Measurements from ENCODE around the gene PNLIPRP2. TPM values are rescaled to one million over a fixed set of nuclear protein-coding genes. Genes with fewer than 3 reads are reported as not detected.

PNLIPRP2 gene
- total RNA-seq, 1 donor from 2014 or later = not detected

- no peaks in the 10 kb centered on the region for H3K4me1 ChIP-seq (ENCODE audit: insufficient read depth, low read length)
- H3K4me2 ChIP-seq (ENCODE audit: low read length) = no peak overlapping the region
- no peak for FAIRE-seq
- H3K9ac ChIP-seq (ENCODE audit: low read length) = no peak overlapping the region
- no peak overlapping the region for H3K4me3 Mint-ChIP-seq (ENCODE audit: unreplicated experiment)
- H3K27ac ChIP-seq (ENCODE audit: low read depth, low read length) = no peak overlapping the region
- H3K9me3 ChIP-seq (ENCODE audit: insufficient read depth, low read depth, low read length) = no peaks in the 10 kb centered on the region
- no peaks in the 10 kb centered on the region for H3K36me3 ChIP-seq (ENCODE audit: insufficient read depth, low read length)
- TF ChIP-seq EZH2 (IDR thresholded peaks at IDR 0.05; ENCODE audit: insufficient read depth, low read length) (no peak), CTCF (IDR thresholded peaks at IDR 0.05; ENCODE audit: insufficient read depth, low read depth, low read length) (no peak)
- no peaks in the 10 kb centered on the region for H3K36me3 Mint-ChIP-seq (ENCODE audit: low read depth, unreplicated experiment)
- H3K4me1 Mint-ChIP-seq (ENCODE audit: low read depth, unreplicated experiment) = no peaks in the 10 kb centered on the region
- no peak overlapping the region for H3K27ac Mint-ChIP-seq (ENCODE audit: unreplicated experiment)
- no peak overlapping the region for H2AFZ ChIP-seq (ENCODE audit: low read depth, low read length)
- H3K9me3 Mint-ChIP-seq (ENCODE audit: unreplicated experiment) = peaks cover 2% of the 10 kb centered on the region
- H3K27me3 ChIP-seq (ENCODE audit: insufficient read depth, low read length) = no peaks in the 10 kb centered on the region
- DNase-seq (ENCODE audit: low read depth) = no peak
- no peak overlapping the region for H3K4me3 ChIP-seq (ENCODE audit: insufficient read depth, low read depth, low read length)
- H3K79me2 ChIP-seq (ENCODE audit: insufficient read depth, low read length) = no peaks in the 10 kb centered on the region
- no peaks in the 10 kb centered on the region for H4K20me1 ChIP-seq (ENCODE audit: insufficient read depth, low read length)
- peaks cover 41% of the 10 kb centered on the region for H3K27me3 Mint-ChIP-seq (ENCODE audit: low read depth, unreplicated experiment)
Observed at GRCh38 chr10:116621476-116621875, 723 bp downstream of the PNLIPRP2 start.

DNA sequence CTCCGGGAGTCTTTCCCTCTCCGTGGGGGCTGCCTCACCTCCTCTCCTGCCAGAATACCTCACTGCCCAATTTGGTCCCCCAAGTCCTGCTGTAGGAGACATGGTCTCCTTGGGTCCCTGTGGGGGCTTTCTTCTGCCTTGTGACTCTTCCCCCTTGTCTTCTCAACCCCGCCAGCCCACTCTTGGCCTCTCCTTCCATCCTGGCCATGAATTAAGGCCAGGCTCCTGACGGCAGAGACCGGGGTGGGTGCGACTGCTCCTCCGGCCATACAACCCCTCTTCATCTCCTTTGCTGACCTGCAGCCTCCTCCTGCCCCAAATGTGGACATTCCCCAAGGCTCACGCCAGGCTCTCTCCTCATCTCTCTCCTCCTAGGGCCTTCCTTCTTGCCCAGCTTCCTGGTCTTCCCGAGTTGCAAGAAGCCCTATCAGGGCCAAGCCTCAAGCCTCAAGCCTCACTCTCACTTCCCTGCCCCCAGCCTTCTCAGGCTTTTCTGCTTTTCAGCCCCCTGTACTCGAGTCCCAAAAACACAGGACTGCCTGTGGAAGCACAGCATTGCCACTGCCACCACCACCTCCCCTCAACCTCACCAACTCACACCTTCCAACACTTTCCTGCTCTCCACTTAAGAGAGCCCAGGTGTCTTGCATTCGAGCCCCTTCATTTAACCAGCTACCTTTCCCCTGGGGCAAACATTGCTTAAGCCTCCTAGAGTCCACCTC lies 1.3 kb downstream of the PNLIPRP2 start:
- Mint-ChIP-seq H3K9me3 (ENCODE audit: unreplicated experiment) (peaks cover 2% of the 10 kb centered on the region), H3K27ac (ENCODE audit: unreplicated experiment) (no peak overlapping the region), H3K36me3 (ENCODE audit: low read depth, unreplicated experiment) (no peaks in the 10 kb centered on the region), H3K4me1 (ENCODE audit: low read depth, unreplicated experiment) (no peaks in the 10 kb centered on the region), H3K27me3 (ENCODE audit: low read depth, unreplicated experiment) (peaks cover 40% of the 10 kb centered on the region), H3K4me3 (ENCODE audit: unreplicated experiment) (no peak overlapping the region)
- TF ChIP-seq CTCF (IDR thresholded peaks at IDR 0.05; ENCODE audit: insufficient read depth, low read depth, low read length) = no peak
- no peak for TF ChIP-seq EZH2 (IDR thresholded peaks at IDR 0.05; ENCODE audit: insufficient read depth, low read length)
- Histone ChIP-seq H3K4me3 (ENCODE audit: insufficient read depth, low read depth, low read length) (no peak overlapping the region), H3K27me3 (ENCODE audit: insufficient read depth, low read length) (no peaks in the 10 kb centered on the region), H3K4me2 (ENCODE audit: low read length) (no peak overlapping the region), H4K20me1 (ENCODE audit: insufficient read depth, low read length) (no peaks in the 10 kb centered on the region), H3K36me3 (ENCODE audit: insufficient read depth, low read length) (no peaks in the 10 kb centered on the region), H3K9me3 (ENCODE audit: insufficient read depth, low read depth, low read length) (no peaks in the 10 kb centered on the region), H3K27ac (ENCODE audit: low read depth, low read length) (no peak overlapping the region), H2AFZ (ENCODE audit: low read depth, low read length) (no peak overlapping the region), H3K79me2 (ENCODE audit: insufficient read depth, low read length) (no peaks in the 10 kb centered on the region), H3K9ac (ENCODE audit: low read length) (no peak overlapping the region), H3K4me1 (ENCODE audit: insufficient read depth, low read length) (no peaks in the 10 kb centered on the region)
- FAIRE-seq (no peak), DNase-seq (ENCODE audit: low read depth) (no peak)

DNA sequence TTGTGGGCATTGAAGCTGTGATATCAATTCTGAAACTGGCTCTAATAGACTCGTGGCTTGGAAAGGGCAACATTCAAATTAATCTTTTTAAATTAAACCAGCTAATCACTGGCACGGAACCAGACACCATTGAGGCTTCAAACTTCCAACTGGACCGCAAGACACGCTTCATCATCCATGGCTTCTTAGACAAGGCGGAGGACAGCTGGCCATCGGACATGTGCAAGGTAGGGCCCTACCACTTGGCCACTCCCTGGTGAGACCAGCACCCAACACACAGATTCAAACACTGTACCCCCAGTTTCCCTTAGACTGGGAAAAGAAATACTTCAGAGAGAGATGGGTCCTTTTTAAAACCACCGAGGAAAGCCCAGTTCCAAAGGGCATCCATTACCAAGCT lies 5.1 kb downstream of the PNLIPRP2 start:
- FAIRE-seq = no peak
- Histone ChIP-seq H3K27me3 (ENCODE audit: insufficient read depth, low read length) (peaks cover 2% of the 10 kb centered on the region), H3K36me3 (ENCODE audit: insufficient read depth, low read length) (no peaks in the 10 kb centered on the region), H3K4me3 (ENCODE audit: insufficient read depth, low read depth, low read length) (no peak overlapping the region), H3K79me2 (ENCODE audit: insufficient read depth, low read length) (no peaks in the 10 kb centered on the region), H4K20me1 (ENCODE audit: insufficient read depth, low read length) (no peaks in the 10 kb centered on the region), H3K9me3 (ENCODE audit: insufficient read depth, low read depth, low read length) (no peaks in the 10 kb centered on the region), H3K4me2 (ENCODE audit: low read length) (no peak overlapping the region), H3K27ac (ENCODE audit: low read depth, low read length) (no peak overlapping the region), H2AFZ (ENCODE audit: low read depth, low read length) (no peak overlapping the region), H3K9ac (ENCODE audit: low read length) (no peak overlapping the region), H3K4me1 (ENCODE audit: insufficient read depth, low read length) (no peaks in the 10 kb centered on the region)
- H3K36me3 Mint-ChIP-seq (ENCODE audit: low read depth, unreplicated experiment) = no peaks in the 10 kb centered on the region
- no peaks in the 10 kb centered on the region for H3K4me1 Mint-ChIP-seq (ENCODE audit: low read depth, unreplicated experiment)
- no peak for DNase-seq (ENCODE audit: low read depth)
- TF ChIP-seq CTCF (IDR thresholded peaks at IDR 0.05; ENCODE audit: insufficient read depth, low read depth, low read length) = no peak
- TF ChIP-seq EZH2 (IDR thresholded peaks at IDR 0.05; ENCODE audit: insufficient read depth, low read length) = no peak
- H3K4me3 Mint-ChIP-seq (ENCODE audit: unreplicated experiment) = no peak overlapping the region
- peaks cover 60% of the 10 kb centered on the region for H3K27me3 Mint-ChIP-seq (ENCODE audit: low read depth, unreplicated experiment)
- H3K27ac Mint-ChIP-seq (ENCODE audit: unreplicated experiment) = no peak overlapping the region
- peaks cover 2% of the 10 kb centered on the region for H3K9me3 Mint-ChIP-seq (ENCODE audit: unreplicated experiment)
